Fibroblast of villous mesenchyme (primary cell): Measurements from ENCODE around the gene FADS1. TPM values are rescaled to one million over a fixed set of nuclear protein-coding genes. Genes with fewer than 3 reads are reported as not detected.

Experiments used
- DNase-seq: peaks from one replicate; pipeline ENCODE4 v3.0.0-alpha.2; 2010; ENCODE audit warnings: low read depth
- H3K4me3 ChIP-seq: 2 replicates; pipeline ENCODE4 v1.5.1; 2011; ENCODE audit warnings: low read depth, mild to moderate bottlenecking, low read length
- total RNA-seq: library from RNA; depleted of rRNA; stranded (reverse); fragments of >200 nt; gene quantifications from 2 replicates; pipeline ENCODE4 v1.2.3, GENCODE V29; 2012
- TF ChIP-seq, protein P1 (sequence below): IDR thresholded peaks from 2 replicates; pipeline ENCODE4 v1.5.1; 2012; ENCODE audit warnings: low read depth, mild to moderate bottlenecking, low read length; ENCODE audit not compliant: insufficient read depth

Gene FADS1
- total RNA-seq, 1 donor: 244 TPM

DNA sequence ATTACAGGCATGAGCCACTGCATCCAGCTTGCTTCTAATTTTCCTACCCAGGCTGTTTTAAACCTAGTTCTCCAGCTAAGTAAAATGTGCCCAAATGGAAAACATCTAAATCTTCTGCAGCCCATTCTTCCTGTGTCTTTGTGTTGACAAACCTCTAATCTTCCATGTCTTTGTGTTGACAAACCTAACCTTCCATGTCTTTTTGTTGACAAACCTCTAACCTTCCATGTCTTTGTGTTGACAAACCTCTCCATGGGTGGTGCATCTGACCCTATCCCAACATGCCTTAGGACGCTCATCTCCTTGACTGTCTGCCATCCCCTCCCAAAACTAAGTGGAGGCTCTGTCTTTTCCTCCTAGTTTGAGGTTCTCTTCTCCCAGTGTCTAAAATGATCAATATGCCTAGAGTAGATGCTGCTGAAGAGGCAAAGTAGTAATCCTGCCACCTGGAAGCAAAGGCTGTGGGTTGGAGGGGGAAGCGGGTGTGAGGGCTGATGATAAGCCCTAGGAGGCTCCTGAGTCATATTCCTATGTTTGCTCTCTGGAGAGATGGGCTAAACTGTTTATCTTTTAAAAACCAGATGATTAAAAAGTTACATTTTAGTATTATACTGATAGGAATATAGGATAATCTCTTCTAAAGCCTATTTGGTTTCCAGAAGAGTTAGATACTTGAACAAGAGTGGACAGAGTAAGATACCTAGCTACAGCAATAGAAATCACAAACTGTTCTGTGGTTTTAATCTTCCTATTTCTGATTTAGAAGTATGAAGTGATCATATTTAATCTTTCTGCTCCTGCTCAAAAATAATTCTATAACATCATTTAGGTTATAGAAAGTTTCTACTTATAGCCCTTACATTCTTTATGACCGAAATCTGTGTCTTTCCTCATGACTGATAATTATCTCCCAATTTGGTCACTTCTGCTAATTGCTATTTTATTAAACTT lies 16.2 kb downstream of the FADS1 start:
- peak; percentile 22 for DNase-seq
- TF ChIP-seq, protein P1, sequence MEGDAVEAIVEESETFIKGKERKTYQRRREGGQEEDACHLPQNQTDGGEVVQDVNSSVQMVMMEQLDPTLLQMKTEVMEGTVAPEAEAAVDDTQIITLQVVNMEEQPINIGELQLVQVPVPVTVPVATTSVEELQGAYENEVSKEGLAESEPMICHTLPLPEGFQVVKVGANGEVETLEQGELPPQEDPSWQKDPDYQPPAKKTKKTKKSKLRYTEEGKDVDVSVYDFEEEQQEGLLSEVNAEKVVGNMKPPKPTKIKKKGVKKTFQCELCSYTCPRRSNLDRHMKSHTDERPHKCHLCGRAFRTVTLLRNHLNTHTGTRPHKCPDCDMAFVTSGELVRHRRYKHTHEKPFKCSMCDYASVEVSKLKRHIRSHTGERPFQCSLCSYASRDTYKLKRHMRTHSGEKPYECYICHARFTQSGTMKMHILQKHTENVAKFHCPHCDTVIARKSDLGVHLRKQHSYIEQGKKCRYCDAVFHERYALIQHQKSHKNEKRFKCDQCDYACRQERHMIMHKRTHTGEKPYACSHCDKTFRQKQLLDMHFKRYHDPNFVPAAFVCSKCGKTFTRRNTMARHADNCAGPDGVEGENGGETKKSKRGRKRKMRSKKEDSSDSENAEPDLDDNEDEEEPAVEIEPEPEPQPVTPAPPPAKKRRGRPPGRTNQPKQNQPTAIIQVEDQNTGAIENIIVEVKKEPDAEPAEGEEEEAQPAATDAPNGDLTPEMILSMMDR: no peak
- no peak overlapping the region for H3K4me3 ChIP-seq

DNA sequence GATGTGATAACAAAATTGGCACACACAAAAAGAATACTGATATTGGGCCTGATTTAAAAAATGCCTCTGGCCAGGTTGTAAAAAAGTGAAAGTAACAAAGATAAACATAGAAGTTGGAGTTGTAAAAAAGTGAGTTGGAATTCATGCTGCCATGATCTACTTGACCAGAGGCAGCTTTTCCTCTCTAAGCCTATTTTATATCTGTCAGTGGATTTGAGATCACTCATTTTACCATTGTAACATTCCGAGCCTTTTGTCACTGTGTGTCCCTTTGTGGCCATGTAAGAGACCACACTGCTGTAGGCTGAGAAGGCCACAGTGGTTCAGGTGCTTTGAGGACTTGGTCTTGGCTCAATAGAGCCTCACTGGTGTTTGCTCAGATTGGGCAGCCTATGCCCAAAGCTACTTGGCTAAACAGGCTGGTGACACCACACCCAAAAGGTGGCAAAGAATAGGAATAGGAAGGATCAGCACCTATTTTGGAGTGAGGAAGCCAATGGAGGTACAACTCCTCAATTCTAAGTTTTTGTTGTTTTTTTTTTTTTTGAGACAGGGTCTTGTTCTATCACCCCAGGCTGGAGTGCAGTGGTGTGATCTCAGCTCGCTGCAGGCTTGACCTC lies 17.0 kb downstream of the FADS1 start:
- TF ChIP-seq, protein P1: no peak
- DNase-seq: no peak
- no peak overlapping the region for H3K4me3 ChIP-seq

DNA sequence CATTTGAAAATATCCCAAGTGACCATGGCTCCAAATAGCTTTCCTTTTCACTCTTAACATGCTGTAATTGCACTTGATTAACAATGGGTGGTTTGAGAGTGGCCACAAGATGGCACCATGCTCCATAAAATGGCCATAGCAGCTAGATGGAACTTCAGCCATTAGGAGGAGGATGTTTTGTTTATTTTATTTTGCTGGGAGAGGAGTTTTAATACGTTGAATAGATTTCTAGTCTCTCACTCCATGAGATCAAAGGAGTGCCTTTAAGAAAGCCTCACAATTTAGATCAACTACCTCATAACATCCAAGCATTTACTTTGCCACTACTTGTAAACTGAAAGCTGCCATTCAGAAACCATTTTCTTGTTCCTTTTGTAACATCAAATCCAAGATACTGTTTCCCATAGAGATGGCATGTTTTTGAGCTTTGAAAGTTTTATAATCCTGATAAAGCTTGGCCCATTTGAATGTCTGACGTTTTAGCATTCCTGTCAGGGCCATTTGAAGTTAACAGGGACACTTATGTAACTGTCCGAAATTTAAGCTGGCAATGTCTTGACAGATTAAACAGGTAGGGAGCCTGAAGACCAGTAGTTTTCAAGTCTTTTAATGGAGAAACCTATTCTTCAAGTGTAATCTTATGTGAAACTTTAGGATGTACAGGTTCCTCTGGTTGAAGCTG lies 19.4 kb downstream of the FADS1 start:
- no peak overlapping the region for H3K4me3 ChIP-seq
- TF ChIP-seq, protein P1: peak; percentile 82
- DNase-seq: peak; percentile 91

DNA sequence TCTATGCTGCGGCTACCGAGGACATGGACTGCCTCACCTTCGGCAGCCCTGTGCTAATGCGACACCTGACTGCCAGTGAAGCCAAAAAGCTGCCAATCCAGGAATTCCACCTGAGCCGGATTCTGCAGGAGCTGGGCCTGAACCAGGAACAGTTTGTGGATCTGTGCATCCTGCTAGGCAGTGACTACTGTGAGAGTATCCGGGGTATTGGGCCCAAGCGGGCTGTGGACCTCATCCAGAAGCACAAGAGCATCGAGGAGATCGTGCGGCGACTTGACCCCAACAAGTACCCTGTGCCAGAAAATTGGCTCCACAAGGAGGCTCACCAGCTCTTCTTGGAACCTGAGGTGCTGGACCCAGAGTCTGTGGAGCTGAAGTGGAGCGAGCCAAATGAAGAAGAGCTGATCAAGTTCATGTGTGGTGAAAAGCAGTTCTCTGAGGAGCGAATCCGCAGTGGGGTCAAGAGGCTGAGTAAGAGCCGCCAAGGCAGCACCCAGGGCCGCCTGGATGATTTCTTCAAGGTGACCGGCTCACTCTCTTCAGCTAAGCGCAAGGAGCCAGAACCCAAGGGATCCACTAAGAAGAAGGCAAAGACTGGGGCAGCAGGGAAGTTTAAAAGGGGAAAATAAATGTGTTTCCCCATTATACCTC lies 20.8 kb downstream of the FADS1 start:
- TF ChIP-seq, protein P1: no peak

DNA sequence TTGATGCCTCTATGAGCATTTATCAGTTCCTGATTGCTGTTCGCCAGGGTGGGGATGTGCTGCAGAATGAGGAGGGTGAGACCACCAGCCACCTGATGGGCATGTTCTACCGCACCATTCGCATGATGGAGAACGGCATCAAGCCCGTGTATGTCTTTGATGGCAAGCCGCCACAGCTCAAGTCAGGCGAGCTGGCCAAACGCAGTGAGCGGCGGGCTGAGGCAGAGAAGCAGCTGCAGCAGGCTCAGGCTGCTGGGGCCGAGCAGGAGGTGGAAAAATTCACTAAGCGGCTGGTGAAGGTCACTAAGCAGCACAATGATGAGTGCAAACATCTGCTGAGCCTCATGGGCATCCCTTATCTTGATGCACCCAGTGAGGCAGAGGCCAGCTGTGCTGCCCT lies 21.3 kb downstream of the FADS1 start:
- DNase-seq: no peak
- H3K4me3 ChIP-seq: no peak overlapping the region
- TF ChIP-seq, protein P1: no peak

More for the DNA sequence above, 20.8 kb downstream of the FADS1 start:
- DNase-seq: no peak
- H3K4me3 ChIP-seq: no peak overlapping the region

DNA sequence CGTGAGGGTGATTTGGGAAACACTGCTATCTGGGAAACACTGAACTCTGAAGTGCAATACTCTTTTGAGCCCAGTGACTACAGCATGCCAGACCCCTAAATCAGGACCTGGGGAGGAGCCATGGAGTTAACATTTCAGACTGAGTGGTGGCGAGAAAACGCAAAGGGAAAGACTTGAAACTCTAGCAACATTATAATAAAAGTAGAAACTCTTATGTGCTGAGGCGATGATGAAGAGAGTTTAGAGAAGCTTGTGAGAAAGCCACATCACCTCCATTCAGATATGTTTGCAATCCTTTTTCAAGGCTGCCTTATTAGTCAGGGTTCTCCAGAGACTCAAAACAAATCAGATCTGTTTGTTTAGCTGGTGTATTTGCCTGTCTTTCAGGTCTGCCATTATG lies 22.2 kb downstream of the FADS1 start:
- TF ChIP-seq, protein P1: no peak
- no peak overlapping the region for H3K4me3 ChIP-seq
- no peak for DNase-seq
